ENCODE measurements around the gene FAM131A.

- TF ChIP-seq EZH2 (IDR thresholded peaks at IDR 0.05; ENCODE audit: borderline replicate concordance, insufficient read depth, low read length, poor library complexity, severe bottlenecking) (no peak), CTCF (IDR thresholded peaks at IDR 0.05; ENCODE audit: poor library complexity, severe bottlenecking) (no peak), POLR2AphosphoS5 (IDR thresholded peaks at IDR 0.05) (no peak), TAF1 (IDR thresholded peaks at IDR 0.05; ENCODE audit: low read depth) (no peak), REST (IDR thresholded peaks at IDR 0.05; ENCODE audit: borderline replicate concordance) (no peak), SMC3 (conservative IDR thresholded peaks at IDR 0.05; ENCODE audit: poor library complexity) (no peak)
These were observed 48.8 kb downstream of the FAM131A start for GRCh38 chr3:184386047-184386806.

All from neural cell (in vitro differentiated cells).